Measurements from ENCODE around the gene UBE2D4. TPM values are rescaled to one million over a fixed set of nuclear protein-coding genes. Genes with fewer than 3 reads are reported as not detected.
A peak's percentile ranks its signal among the peaks of the same experiment; 100 is the strongest.

The UBE2D4 gene
- 12.1 and 13.0 TPM in 2 replicates for total RNA-seq (2014; rRNA removed; shearing (Covaris generic))

DNA sequence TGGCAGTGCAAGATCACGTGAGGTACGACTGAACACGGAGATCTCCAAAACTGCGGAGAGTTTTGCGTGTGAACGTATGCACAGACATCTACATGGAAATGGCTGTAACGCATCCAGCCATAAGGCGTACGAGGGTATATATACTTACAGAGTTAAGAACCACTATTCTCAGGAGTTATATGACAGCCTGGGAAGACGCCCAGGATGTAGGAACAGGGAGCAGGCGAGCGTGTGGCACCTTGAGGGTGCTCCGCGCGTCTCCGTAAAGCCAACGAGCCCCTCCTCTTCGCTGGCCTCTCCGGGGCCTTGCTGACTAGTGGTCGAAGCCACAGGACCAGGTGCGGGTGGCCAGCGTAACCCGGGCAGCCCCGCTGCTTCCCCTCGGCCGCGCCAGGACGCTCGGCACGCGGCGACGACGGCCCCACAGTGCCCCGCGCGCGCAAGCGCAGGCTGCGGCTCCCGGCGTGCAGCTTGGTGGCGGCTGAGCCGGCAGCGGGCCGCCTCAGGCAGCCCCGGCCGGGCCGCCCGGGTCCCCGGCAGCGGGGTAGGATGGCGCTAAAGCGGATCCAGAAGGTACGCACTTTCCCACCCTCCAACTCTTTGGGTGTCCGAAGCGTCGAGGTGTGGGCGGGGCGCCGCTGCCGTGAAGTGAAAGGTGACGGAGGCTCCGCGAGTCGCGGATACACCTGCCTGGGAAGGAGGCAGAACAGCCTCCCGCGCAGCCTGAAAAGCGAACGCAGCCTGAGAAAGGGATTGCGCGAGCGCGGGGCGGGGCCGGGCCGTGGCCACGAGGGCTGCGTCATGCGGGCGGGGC is at the start of gene UBE2D4:
TSS of gene UBE2D4 (plus strand) at position 453 of the 814 bp plus-strand sequence. CDS start at position 550, 97 bp downstream.
- Histone ChIP-seq H3K4me1 (replicated peaks) (peaks cover 4% of the 10 kb centered on the region; the same call in 1 of the 2 replicates), H3K4me3 (peak within 1 kb of the TSS; percentile 64), H3K27me3 (replicated peaks) (no peaks in the 10 kb centered on the region), H3K36me3 (no peaks in the 10 kb centered on the region), H3K9me3 (replicated peaks) (no peaks in the 10 kb centered on the region), H3K27ac (peak within 1 kb of the TSS; percentile 35; the same call in 1 of the 2 replicates)
- DNase-seq (ENCODE audit: low read depth in 1 of 2, low spot score in 2 of 2) = peak; percentile 62 to 74

DNA sequence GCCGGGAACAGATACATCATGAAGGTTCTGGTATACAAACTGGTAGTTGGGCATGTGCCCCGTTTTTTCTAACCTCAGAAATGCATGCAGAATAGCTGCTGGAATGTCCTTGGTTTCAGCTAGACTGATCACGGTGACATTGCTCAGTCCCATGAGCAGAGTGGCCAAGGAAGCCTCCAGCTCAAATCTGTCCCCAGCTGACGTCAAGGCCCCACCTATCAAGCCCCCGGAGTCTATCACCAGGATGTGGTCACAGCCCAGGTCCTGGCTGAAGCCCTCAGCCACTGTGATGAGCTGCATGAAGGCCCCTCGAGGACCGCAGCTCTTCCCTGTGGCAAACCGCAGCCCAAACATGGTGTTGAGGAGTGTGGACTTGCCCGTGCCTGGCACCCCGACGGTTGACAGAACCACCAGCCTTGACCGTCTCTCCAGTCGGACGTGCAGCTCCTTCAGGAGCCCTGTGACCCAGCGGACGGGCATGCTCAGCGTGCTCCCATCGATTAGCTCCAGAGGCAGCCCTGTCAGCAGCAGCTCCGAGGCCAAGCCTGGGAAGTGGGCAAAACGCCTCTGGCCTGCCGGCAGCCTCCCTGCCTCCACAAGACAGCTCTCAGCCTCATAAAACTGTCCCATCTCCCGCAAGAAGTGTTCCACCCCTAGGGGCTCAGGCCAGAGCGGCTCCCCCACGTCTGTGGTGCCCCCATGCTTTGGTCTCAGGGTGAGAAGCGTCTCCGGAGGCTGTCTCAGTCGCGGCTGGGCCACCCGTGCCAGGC is 49.1 kb upstream of the UBE2D4 start:
- Histone ChIP-seq H3K4me3 (no peak overlapping the region), H3K36me3 (peaks cover 66% of the 10 kb centered on the region), H3K4me1 (replicated peaks) (peaks cover 41% of the 10 kb centered on the region), H3K9me3 (replicated peaks) (no peaks in the 10 kb centered on the region), H3K27ac (no peak overlapping the region), H3K27me3 (replicated peaks) (no peaks in the 10 kb centered on the region)
- DNase-seq (ENCODE audit: low read depth in 1 of 2, low spot score in 2 of 2) = no peak

DNA sequence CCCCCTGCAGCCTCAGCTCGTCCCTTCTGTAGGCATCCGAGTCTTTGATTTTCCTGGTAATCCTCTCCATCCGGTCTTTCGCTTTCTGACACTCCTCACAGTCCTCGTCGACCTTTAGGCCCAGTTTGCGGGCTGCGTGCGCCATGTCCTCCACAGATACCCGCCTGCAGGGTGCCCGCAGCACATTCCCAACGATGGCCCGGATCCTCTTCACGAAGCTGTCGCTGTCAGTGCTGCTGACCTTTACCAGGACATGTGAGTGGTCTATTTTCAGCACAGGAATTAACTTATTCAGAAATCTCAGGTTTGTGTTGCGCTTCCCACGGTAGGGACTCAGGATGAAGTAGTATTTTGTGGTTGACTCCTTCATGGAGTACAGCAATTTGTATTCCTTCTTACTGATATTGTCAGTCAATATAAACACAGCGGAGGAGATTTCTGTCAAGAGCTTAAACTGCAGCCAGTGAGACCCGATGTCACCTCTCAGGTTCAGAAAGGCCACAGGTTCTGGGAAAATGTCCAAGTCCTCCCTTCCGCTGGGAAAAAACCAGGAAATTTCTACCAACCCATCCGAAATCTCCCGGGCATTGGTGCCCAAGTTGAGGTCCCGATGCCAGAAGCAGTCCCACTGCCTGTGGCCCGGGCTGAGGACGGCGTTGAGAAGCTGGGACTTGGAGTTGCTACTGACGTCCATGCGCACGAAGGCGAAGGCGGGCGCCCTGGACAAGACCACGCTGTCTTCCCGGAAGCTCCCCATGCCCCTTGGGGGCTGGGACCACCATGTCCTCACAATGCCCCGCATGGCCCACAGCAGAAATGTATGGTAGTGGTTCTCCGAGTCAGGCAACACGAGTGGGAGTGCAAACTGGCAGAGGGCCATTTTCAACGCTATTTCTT is 48.0 kb upstream of the UBE2D4 start:
- H3K4me3 ChIP-seq = no peak overlapping the region
- H3K4me1 ChIP-seq (replicated peaks) = peaks cover 35% of the 10 kb centered on the region
- no peaks in the 10 kb centered on the region for H3K27me3 ChIP-seq (replicated peaks)
- no peak overlapping the region for H3K27ac ChIP-seq
- no peaks in the 10 kb centered on the region for H3K9me3 ChIP-seq (replicated peaks)
- DNase-seq (ENCODE audit: low read depth in 1 of 2, low spot score in 2 of 2) = no peak
- peaks cover 66% of the 10 kb centered on the region for H3K36me3 ChIP-seq

DNA sequence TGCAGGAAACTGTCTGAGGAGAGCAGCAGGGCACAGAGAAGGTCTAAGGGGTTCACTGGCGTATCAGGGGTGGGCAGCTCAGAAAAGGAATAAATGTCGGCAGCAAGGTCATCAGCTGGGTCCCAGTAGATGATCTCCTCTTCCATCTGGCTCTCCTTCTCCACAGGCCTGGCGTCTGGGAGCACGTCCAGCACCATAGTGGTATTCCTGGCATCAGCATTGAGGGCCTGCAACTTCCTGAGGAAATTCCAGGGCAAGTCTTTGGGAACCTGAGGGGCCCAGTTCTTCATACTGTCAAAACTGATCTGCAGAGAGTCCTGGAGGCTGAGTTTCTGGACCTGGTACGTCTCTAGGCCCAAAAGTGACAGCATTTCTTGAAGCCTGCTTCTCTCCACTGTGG is 47.4 kb upstream of the UBE2D4 start:
- Histone ChIP-seq H3K36me3 (peaks cover 70% of the 10 kb centered on the region), H3K4me1 (replicated peaks) (peaks cover 28% of the 10 kb centered on the region), H3K27ac (no peak overlapping the region), H3K4me3 (no peak overlapping the region), H3K27me3 (replicated peaks) (no peaks in the 10 kb centered on the region), H3K9me3 (replicated peaks) (no peaks in the 10 kb centered on the region)
- no peak for DNase-seq (ENCODE audit: low read depth in 1 of 2, low spot score in 2 of 2)

DNA sequence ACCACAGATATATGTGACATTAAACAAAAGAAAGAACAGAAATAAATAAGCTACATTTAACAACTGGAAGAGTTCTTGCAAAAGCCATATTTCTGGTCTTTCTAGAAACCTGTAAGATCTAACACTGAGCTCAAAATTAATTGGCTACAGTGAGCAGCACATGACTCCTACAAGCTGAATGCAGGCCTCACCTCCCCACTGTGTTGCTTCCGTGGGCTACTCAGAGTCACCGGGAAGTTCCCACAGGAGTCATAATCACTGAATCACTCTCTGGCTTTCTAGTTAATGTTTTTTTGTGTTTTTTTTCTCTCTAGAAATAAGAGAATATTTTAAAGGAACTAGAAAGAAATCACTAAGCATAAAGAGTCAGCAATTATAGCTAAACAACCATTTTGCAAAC is 46.8 kb upstream of the UBE2D4 start:
- no peaks in the 10 kb centered on the region for H3K9me3 ChIP-seq (replicated peaks)
- H3K4me3 ChIP-seq = no peak overlapping the region
- no peak for DNase-seq (ENCODE audit: low read depth in 1 of 2, low spot score in 2 of 2)
- H3K27me3 ChIP-seq (replicated peaks) = no peaks in the 10 kb centered on the region
- no peak overlapping the region for H3K27ac ChIP-seq
- H3K36me3 ChIP-seq = peaks cover 77% of the 10 kb centered on the region
- peaks cover 26% of the 10 kb centered on the region for H3K4me1 ChIP-seq (replicated peaks)

DNA sequence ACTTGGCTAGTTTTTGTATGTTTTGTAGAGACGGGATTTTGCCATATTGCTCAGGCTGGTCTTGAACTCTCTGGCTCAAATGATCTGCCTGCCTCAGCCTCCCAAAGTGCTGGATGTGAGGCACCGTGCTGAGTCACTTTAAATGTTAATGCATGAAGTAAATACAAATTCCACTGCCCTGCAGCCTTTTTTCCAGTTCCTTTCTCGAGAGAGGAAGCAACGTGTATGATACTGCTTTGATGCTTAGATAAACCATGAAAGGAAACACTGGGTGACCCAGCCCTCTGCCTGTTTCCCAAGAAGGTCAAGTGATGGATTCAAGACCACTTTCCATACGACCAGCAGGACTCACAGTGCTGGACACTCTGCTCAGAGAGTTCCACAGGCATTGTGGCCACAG is 45.6 kb upstream of the UBE2D4 start:
- Histone ChIP-seq H3K4me3 (no peak overlapping the region), H3K9me3 (replicated peaks) (no peaks in the 10 kb centered on the region), H3K27ac (no peak overlapping the region), H3K27me3 (replicated peaks) (no peaks in the 10 kb centered on the region), H3K4me1 (replicated peaks) (peaks cover 26% of the 10 kb centered on the region), H3K36me3 (peaks cover 71% of the 10 kb centered on the region)
- peak in 1 of 2 experiments; percentile 31 for DNase-seq (ENCODE audit: low read depth in 1 of 2, low spot score in 2 of 2)

DNA sequence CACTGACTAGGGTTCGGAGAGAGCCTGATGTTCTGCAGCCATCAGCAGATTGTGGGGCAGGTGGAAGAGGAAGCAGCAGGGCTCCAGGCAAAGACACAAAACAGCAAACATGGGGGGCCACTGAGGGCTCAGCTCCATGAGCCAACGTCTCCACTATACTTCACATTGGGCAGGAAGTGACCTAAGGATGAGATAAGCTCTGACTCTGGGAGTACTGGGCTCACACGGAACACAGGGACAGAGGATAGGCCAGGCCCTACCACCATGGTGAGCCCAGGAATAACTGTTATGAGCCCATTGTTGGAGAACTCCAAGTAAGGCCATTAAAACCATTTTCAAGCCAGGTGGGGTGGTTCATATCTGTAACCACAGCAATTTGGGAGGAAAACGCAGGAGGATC is 42.0 kb upstream of the UBE2D4 start:
- no peak overlapping the region for H3K4me3 ChIP-seq
- H3K4me1 ChIP-seq (replicated peaks) = peaks cover 30% of the 10 kb centered on the region
- H3K36me3 ChIP-seq = peaks cover 47% of the 10 kb centered on the region
- no peak overlapping the region for H3K27ac ChIP-seq
- no peak for DNase-seq (ENCODE audit: low read depth in 1 of 2, low spot score in 2 of 2)
- no peaks in the 10 kb centered on the region for H3K9me3 ChIP-seq (replicated peaks)
- H3K27me3 ChIP-seq (replicated peaks) = no peaks in the 10 kb centered on the region

DNA sequence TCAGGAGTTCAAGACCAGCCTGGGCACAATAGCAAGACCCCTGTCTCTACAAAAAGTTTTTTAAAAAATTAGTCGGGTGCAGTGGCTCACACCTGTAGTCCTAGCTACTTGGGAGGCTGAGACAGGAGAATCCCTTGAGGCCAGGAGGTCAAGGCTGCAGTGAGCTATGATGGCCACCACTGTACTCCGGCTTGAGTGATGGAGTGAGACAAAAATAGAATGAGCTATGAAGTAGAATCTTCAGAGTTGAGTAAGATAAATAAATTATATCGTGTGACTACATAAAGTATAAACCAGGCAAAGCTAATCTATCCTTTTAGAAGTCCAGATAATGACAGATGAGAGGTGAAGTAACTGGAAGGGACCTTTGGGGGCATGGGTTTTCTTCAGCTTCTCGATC is 41.6 kb upstream of the UBE2D4 start:
- Histone ChIP-seq H3K27me3 (replicated peaks) (no peaks in the 10 kb centered on the region), H3K4me3 (no peak overlapping the region), H3K9me3 (replicated peaks) (no peaks in the 10 kb centered on the region), H3K36me3 (peaks cover 45% of the 10 kb centered on the region), H3K4me1 (replicated peaks) (peaks cover 34% of the 10 kb centered on the region), H3K27ac (no peak overlapping the region)
- no peak for DNase-seq (ENCODE audit: low read depth in 1 of 2, low spot score in 2 of 2)

DNA sequence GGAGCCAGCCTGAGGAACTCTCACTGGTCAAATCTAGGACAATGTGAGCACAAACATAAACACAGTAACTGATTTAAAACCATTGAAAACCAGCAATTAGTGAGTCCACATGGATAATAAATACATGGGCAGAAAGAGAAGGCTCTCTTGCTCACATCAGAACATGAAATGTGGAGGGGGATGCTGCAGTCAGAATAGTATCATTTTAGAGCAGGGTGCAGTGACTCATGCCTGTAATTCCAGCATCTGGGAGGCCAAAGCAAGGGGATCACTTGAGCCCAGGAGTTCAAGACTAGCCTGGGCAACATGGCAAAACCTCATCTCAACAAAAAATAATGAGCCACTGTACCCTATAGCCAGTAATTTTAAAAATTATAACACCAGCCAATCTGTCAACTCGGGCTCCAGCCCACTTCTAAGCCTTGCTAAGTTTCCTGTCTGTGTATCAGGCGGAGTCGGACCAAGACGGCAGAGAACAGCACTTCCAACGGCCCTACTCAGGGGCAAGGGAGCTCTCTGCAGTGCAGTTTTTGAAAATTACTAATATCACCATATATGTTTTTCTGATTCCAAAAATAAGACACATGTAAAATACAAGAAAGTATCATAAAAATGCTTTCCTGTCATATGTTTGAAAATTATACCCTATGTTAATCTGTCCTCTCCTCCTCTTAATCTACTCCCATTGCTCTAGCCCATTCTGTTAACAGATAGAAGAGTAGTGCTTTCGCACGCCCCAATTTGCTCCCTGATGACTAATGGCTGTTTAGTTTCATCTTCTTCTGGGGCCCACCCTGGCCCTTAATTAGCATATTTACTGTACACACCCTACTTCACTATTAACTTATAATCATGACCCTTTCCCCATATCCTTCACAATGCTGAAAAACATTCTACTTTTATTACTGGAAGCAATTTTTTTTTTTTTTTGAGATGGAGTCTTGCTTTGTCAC is 37.0 kb upstream of the UBE2D4 start:
- Histone ChIP-seq H3K36me3 (peaks cover 16% of the 10 kb centered on the region), H3K9me3 (replicated peaks) (no peaks in the 10 kb centered on the region), H3K27me3 (replicated peaks) (no peaks in the 10 kb centered on the region), H3K4me3 (no peak overlapping the region), H3K27ac (no peak overlapping the region), H3K4me1 (replicated peaks) (peaks cover 10% of the 10 kb centered on the region)
- DNase-seq (ENCODE audit: low read depth in 1 of 2, low spot score in 2 of 2) = no peak

DNA sequence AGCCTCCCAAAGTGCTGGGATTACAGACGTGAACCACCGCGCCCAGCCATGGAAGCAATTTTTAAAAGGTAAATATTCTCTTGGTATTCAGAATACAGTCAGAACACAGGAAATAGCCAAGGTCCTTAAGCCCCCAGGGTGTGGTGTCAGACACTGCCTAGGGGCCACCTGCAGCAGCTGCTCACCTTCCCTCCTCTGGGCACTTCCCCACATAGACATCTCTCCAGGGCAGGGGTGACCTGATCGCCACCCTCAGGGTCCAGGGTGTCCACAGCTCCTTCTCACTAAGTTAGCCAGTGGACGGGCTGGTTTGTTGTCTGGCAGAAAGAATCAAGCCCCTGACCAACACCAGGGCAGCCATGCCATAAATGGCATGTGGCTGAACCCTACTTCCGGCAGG is 35.8 kb upstream of the UBE2D4 start:
- Histone ChIP-seq H3K9me3 (replicated peaks) (no peaks in the 10 kb centered on the region), H3K27ac (no peak overlapping the region), H3K36me3 (peaks cover 20% of the 10 kb centered on the region), H3K27me3 (replicated peaks) (no peaks in the 10 kb centered on the region), H3K4me1 (replicated peaks) (peaks cover 10% of the 10 kb centered on the region), H3K4me3 (no peak overlapping the region)
- no peak for DNase-seq (ENCODE audit: low read depth in 1 of 2, low spot score in 2 of 2)

DNA sequence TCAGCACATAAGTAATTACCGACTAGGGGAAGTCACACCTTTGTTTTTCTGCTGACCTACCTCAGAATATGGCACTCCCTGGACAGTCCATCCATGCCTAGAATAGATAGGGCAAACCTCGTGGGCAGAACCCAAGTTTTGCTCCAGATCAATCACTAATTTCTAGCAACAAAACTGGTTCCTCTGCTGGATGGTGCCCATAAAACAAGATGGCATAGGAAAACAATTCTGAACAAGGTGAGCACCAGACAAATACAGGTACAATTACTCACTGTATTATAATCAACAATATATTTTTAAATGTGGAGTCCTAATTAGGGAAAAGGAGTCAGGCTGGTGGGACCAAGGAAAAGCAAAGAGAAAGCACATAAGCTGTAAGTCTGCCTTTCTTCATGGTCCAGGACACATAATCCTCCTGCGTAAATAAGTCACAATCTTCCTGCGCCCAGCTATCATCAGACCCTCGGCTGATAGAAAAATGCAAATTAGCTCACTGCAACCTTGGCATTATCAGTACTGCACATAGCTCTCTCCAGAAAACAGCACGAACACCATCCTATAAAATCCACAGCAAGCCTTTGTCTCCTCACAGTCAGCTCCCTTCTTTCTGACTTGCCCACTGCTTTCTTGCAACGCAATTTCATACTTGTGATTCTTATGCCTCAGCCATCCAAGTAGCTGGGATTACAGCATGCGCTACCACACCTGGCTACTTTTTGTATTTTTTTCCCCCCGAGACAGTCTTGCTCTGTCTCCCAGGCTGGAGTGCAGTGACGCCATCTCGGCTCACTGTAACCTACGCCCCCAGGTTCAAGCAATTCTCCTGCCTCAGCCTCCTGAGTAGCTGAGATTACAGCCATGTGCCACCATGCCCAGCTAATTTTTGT is 34.9 kb upstream of the UBE2D4 start:
- H3K36me3 ChIP-seq = peaks cover 18% of the 10 kb centered on the region
- no peak overlapping the region for H3K27ac ChIP-seq
- no peak overlapping the region for H3K4me3 ChIP-seq
- H3K9me3 ChIP-seq (replicated peaks) = no peaks in the 10 kb centered on the region
- no peaks in the 10 kb centered on the region for H3K27me3 ChIP-seq (replicated peaks)
- H3K4me1 ChIP-seq (replicated peaks) = peaks cover 10% of the 10 kb centered on the region
- no peak for DNase-seq (ENCODE audit: low read depth in 1 of 2, low spot score in 2 of 2)

DNA sequence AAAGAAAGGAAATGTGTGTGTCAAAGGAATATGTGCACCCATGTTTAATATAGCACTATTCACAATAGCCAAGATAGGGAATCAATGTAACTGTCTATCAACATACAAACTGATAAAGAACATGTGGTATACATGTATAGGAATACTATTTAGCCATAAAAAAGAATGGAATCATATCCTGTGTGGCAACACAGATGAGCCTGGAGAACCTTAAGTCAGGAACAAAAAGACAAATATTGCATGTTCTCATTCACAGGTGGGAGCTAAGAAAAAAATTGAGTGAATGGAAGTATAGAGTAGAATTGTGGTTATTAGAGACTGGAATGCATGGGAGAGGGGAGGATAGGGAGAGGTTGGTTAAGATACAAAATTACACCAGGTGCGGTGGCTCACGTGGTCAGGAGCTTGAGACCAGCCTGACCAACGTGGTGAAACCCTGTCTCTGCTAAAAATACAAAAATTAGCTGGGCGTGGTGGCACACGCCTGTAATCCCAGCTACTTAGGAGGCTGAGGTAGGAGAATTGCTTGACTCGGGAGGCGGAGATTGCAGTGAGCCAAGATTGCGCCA is 30.3 kb upstream of the UBE2D4 start:
- Histone ChIP-seq H3K27me3 (replicated peaks) (no peaks in the 10 kb centered on the region), H3K4me1 (replicated peaks) (no peaks in the 10 kb centered on the region), H3K9me3 (replicated peaks) (no peaks in the 10 kb centered on the region), H3K27ac (no peak overlapping the region), H3K4me3 (no peak overlapping the region), H3K36me3 (peaks cover 20% of the 10 kb centered on the region; the same call in 1 of the 2 replicates)
- DNase-seq (ENCODE audit: low read depth in 1 of 2, low spot score in 2 of 2) = no peak

All from SJSA1 (cell line).